GM19452 (cell line): ENCODE measurements around the gene ATG4A.

Source experiments
- ATAC-seq: cut with Tn5 transposase; IDR thresholded peaks from one replicate; pipeline ENCODE4 v1.9.1; 2021; ENCODE audit not compliant: unreplicated experiment

Gene ATG4A

DNA sequence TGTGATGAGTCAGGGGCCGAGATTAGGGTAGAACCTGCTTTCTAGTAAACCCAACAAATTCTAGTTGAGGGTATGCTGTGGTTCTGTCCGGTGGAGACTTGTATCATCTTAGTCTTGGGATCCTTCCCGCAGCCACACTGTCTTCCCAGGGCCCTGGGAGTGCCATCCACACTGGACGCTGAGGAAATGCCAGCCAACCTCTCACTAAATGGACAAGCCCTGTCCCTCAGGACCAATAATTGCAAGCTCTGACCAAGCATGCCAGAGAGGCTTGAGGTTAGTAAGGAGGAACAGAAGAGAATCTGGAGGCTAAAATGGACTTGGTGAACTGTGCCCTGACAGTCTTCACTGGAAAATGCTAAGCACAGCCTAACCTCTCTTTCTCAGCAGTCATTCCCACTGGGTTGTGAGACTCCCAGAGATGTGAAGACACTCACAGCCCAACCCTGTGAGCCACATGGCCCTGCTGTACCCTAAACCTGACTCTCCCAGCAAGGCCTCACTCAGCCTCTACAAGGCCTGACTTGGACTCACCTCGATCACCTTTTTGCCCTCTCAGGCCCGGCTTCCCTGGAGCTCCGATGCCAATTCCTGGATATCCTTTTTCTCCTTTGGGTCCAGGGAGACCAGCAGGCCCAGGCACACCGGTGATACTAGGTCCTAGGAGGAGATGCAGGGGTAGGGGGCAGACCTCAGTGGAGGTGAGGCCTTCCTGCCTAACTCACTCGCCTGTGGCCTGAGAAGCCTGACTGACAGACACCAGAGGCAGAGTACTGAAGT lies 77.6 kb downstream of the ATG4A start:
- ATAC-seq, result no peak

DNA sequence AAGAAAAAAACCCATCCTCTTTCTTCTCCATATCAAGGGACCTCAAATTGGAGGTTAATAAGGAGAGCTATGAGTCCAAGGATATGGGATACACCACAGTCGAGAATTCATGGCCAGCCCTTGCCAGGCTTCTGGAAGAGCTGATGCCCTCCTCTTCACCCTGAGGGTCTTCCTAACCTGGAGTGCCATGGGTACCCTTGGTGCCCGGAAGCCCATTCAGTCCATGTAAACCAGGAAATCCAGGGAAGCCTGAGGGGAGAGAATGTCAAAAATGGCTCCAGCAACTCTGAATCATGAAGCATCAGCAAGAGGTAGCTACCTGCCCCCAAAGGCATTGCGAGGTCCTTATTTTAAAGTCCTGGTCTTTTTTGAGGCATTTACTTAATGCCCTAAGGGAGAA lies 78.2 kb downstream of the ATG4A start:
- ATAC-seq, result no peak

DNA sequence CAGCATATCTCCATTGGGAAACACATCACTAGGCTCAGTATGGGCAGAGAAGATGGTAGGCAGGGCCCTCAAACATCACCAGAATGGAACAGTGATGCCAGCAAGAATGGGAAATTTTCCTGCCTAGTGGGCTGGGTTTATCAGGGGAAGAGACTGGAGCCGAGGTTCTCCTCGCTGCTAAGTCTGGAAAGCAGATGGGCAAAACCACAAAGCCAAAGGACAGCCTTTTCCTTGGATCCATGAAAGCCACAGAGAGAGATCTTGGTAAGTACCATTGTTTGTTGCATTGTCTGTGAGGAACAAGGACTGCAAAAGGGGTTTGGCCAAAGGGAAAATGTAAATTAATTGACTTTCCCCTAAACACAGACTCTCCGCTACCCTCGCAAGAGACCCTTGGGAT lies 80.1 kb downstream of the ATG4A start:
- ATAC-seq, result no peak

DNA sequence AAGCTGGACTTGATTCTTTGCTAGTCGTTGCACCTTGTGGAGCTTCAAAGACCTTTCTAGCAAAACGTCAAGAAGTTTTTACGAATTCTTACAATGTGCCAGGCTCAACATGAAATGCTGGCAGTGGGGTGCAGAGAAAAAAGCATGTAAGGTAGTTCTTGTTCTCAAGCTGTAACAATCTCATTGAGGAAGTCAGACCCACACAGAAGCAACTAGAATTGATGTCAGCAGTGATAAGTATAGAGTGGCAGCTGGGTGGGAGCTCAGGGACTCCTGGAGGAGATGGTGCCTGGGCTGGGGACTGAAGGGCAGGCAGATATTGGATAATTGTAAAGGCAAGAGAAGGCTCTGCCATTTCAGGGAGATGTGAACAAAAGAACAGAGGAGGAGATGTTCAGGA lies 82.3 kb downstream of the ATG4A start:
- ATAC-seq, result no peak

DNA sequence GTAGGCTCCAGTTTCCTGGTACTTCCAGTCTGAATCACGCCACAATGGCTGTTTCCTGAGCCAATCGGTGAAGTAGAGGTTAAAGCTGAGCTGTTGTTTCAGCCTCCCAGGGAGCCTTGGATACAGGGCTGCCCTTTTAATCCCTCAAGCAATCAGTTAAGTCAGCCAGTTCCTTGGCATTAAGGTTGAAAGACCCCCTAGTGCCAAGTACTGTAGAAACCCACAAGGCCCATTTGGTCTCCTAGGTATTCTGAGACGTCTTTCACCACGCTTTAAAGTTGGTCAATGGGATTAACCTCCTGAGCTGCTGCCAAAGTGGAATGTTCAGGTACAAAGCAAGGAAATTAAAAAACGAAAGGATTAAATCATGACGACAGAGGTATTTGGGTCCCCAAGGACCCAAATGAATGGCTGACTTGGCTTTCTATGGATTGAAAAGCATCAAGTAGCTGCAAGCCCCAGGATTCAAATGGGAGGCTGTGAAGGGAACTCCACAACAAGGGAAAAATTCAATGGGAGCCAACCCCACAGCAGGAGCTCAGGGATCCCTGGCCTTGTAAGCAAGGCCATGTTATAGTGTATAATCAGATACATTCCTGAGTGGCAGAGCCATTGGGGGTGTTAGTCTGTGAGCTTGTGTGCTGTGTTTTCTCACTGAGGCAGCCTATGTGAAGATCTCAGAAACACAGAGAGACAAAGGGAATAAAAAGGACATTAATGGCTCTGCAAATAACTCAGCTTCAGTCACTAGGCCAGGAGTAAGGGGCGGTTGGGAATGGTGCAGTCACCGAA lies 86.0 kb downstream of the ATG4A start:
- no peak for ATAC-seq

DNA sequence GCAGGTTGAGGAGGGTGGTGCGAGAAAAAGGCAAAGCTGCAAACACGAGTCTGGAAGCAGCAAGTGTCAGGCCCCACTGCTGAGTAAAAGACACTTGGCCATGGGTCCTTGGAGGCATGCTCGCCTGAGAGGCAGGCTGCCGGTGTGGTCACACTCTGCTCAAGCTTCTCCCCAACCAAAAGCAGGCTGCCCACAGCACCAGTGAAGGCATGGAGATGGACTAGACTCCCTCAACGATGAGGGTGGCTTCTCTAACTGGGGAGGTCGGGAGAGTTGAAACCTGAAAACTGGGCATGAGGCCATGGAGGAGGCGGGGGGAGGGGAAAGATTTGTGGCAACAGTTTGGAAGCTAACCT lies 86.5 kb downstream of the ATG4A start:
- no peak for ATAC-seq

DNA sequence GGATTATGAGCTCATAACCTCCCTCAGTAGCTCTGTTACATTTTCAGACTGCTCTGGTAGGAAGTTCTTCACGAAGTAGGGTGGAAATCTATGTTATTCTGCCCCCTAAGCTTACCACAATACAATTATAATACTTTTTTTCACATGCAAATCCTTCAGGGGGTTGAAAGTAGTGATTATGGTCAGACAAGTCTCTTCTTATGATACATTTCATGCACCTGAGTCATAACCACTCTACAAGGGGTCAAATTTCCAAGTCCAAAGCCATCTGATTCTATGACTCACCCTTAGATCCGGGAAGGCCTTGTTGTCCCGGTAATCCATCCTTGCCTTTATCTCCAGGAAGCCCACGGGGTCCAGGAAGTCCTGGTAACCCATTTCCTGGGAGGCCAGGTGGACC lies 95.2 kb downstream of the ATG4A start:
- no peak for ATAC-seq

DNA sequence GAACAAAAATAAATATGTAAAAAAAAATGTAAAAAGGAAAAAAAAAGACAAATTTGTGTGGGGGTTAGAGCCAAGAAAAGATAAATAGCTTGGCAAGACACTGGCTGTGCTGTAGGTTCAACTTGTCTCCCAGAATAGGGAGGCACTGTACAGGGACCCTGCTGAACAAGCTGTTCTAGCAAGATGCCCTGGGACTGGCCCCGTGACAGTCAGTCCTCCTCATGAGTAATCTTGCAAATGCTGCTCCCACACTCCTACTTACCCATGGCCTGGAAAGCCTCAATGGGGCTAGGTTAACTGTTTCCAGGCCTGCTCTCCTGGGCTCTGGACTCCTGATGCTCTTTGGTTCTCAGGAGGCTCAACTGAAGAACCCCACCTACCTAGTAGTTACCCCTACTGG lies 106.8 kb downstream of the ATG4A start:
- ATAC-seq, result no peak

DNA sequence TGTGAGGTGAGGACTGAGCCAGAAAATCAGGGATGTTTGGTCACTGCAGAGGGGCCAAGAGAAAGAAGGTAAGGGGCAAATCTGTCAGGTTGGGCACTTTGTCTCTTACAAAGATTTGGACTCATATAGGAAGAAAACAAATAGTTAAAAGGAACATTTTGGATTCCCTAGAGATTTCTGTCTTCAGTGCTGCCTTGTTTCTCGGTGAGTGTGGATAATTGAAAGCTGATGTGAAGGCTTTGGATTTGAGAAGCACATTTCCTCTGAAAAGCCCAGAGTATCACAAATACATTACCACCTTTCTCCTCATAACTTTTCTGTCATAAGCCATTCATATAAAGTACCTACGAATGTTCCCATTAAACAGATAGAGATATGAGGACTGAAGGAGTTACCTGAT lies 107.5 kb downstream of the ATG4A start:
- ATAC-seq, result no peak

DNA sequence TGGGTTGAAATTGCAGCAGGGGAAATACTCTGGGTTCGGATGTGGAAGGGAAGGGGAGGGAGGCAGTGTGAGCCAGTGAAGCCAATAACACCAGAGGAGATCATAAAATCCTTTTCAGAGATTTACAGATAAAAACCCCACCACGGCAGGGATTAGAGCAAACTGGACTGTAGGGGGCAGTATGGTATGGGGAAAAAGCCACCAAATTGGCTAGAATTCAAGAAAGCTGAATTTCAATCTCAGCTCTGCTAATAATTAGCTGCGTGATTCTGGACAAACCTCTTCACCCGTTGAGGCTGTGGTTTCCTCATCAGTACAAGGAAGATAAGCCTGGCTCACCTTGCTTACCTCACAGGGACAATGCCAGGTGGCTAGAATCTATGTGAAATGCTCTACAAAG lies 108.1 kb downstream of the ATG4A start:
- peak; percentile 75 for ATAC-seq

DNA sequence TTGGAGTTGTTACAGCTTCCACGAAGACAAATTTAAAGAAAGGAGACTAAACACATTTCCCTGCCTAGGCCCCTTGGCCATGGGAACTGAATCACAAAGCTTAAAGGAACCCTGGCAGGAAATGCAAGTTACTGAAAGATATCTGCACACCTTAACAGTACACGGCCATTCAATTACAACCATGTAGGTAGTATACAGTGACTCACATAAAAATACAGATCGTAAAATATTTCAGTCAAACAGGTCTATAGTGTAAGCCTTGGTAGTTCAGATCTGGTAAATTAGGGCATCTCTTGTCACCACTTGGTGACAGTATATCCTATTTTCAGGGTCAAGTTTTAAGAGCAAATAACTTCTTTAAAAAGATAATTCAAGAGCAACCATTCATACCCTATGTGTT lies 112.0 kb downstream of the ATG4A start:
- no peak for ATAC-seq
